GM21737 (cell line): ENCODE measurements around the gene PCDHB14.

ENCODE experiments used
- ATAC-seq: cut with Tn5 transposase; IDR thresholded peaks from one replicate; pipeline ENCODE4 v1.9.1; 2021; ENCODE audit warnings: mild to moderate bottlenecking, moderate library complexity; ENCODE audit not compliant: unreplicated experiment

Gene PCDHB14

GRCh38 chr5:141269195-141269594, 46.1 kb downstream of the PCDHB14 start:
- no peak for ATAC-seq

DNA sequence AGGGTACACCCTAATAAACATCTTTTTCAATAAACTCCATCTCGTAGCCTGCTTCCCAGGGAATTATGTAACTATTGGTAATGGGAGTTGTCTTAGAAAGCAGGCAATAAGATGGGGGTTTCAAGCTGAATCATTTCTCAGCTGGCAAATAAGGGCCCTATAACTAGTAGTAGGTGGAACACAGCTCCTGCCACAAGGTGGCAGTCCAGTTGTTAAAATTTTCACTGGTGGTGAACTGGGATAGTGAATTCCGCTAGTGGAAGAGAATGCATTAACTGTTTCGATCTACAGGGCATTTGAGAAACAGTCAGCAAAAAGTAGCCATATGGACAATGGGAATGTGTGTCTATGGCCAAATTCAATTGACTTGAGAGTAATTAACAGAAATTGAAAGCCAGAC, 49.8 kb downstream of the PCDHB14 start:
- no peak for ATAC-seq
